ENCODE data around the gene PSG11.
"Not testable (repeated sequence)": the region's sequence is repeated elsewhere in the genome, so short reads cannot be mapped to it uniquely, and the experiment has no call there.

PSG11 gene

DNA sequence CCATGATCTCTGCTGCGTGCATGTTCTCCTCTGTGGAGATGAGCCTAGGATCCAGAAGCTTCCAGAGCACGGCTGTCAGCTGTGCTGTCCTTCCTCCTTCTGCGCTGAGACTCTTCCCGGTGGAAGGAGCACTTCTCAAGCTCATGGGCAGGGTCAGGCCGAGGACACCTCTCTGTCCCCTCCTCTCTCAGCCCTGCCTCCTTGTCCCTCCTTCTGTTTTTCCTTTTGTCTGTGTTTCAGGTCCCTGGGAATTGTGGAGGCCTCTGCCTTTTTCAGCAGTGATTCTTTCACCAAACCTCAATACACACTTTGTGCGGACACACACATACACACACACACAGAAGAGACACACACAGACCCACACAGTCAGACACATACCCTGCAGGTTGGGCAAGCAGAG is at the start of gene PSG11:
Gene PSG11, minus strand, starts transcription at position 101 of the 400 bp plus-strand sequence. Its CDS starts 97 bp downstream, at position 4.
- not testable (repeated sequence) for H3K4me1 Mint-ChIP-seq, H3K4me3 Mint-ChIP-seq, ATAC-seq, H3K36me3 Mint-ChIP-seq, H3K9me3 Mint-ChIP-seq, H3K27ac Mint-ChIP-seq
- H3K27me3 Mint-ChIP-seq: peaks cover 29% of the 10 kb centered on the region

DNA sequence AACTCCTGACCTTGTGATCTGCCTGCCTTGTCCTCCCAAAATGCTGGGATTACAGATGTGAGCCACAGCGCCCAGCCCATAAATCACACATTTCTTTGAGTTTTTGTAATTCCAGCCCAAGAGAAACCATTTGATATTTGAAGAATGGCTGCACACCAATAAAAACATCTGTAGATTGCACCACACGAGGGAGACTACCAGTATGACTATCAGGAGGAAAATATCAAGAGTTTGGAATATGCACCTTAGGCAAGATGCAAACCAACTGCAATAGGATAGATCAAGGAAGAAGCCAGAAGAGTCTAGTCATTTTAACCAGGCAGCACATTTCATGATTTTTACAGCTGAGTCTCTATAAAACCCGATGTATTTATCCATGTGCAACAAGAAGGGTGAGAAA is 36.1 kb upstream of the PSG11 start:
- ATAC-seq, H3K27ac Mint-ChIP-seq, H3K4me1 Mint-ChIP-seq, H3K9me3 Mint-ChIP-seq, H3K36me3 Mint-ChIP-seq, H3K4me3 Mint-ChIP-seq: not testable (repeated sequence)
- peaks cover 18% of the 10 kb centered on the region for H3K27me3 Mint-ChIP-seq

DNA sequence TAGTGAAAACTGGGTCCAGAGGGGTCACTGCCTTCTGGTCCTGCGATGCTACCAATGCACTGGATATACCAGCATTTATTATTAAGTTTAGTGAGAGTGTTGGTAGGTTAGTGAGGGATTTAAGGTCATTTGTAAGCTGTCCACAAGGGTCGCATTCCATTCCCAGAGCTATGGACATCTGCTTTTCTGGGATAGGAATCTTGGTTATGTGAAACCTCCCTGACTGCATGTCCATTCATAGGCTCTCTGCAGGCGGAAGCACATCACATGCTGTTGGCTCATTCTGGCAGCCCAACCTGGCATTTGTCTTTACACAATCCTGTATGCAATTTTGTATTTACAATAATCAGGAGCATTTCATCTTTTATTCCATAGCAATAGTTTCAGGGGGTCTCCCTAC is 35.1 kb upstream of the PSG11 start:
- not testable (repeated sequence) for H3K4me3 Mint-ChIP-seq, H3K36me3 Mint-ChIP-seq, H3K27ac Mint-ChIP-seq, H3K9me3 Mint-ChIP-seq, ATAC-seq, H3K4me1 Mint-ChIP-seq
- H3K27me3 Mint-ChIP-seq: peaks cover 17% of the 10 kb centered on the region

DNA sequence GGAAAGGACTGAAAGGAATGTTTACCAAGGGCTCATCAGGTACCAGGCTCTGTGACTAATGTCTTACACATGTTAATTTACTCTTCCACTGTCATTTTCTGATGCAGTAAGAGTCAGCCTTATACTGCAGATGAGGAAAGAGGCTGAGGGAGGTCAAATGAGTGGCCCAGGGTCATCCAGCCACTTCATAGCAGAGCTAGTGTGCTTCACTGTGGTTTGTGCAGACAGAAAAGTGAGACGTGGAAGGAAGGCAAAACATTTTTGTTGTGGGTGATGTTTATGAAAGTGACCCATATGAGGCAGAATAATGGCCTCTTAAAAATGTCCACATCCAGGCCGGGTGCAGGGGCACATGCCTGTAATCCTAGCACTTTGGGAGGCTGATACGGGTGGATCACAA is 34.0 kb upstream of the PSG11 start:
- H3K36me3 Mint-ChIP-seq, H3K27ac Mint-ChIP-seq, ATAC-seq, H3K27me3 Mint-ChIP-seq, H3K4me1 Mint-ChIP-seq, H3K9me3 Mint-ChIP-seq, H3K4me3 Mint-ChIP-seq: not testable (repeated sequence)

DNA sequence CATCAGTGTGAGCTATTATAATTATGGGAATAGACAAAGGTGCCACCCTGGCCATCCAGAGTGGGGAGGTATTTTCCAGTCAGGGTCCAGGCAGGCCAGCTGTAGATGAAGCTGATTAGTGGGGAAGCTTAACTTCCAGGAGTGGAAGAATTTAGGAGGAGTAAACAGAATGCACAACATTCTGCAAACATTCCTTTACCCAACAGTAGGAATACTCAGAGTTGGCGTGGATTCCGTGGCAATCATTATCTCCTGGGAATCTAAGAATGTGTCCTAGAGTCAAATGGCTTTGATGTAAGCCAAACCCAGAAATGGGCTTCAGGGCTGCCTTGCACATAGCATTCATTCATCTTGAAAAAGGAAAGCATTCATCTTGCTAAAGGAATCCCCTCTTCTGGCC is 33.2 kb upstream of the PSG11 start:
- H3K4me1 Mint-ChIP-seq, H3K4me3 Mint-ChIP-seq, H3K27ac Mint-ChIP-seq, ATAC-seq, H3K36me3 Mint-ChIP-seq, H3K27me3 Mint-ChIP-seq: not testable (repeated sequence)
- peaks cover 10% of the 10 kb centered on the region for H3K9me3 Mint-ChIP-seq

DNA sequence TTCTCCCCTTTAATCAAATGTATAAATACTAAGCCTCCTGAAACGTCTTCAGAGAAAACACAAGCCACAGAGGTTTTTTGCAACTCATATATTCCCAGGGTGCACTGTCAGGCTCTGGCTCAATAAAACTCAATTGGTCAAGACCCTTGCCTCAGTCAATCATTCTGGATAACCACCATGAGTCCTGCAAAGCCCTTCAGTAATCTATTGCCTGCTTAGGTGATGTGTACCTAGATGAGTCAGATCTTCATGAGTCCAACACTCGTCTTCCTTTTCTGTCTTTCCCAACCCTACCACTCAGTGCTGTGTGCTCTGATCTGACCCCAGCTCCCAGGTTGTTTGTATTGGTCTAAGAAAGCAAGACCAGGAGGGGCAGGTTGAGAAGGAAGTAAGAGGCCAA is 32.2 kb upstream of the PSG11 start:
- not testable (repeated sequence) for ATAC-seq, H3K4me1 Mint-ChIP-seq, H3K36me3 Mint-ChIP-seq, H3K27me3 Mint-ChIP-seq, H3K4me3 Mint-ChIP-seq, H3K27ac Mint-ChIP-seq
- H3K9me3 Mint-ChIP-seq: peaks cover 14% of the 10 kb centered on the region

DNA sequence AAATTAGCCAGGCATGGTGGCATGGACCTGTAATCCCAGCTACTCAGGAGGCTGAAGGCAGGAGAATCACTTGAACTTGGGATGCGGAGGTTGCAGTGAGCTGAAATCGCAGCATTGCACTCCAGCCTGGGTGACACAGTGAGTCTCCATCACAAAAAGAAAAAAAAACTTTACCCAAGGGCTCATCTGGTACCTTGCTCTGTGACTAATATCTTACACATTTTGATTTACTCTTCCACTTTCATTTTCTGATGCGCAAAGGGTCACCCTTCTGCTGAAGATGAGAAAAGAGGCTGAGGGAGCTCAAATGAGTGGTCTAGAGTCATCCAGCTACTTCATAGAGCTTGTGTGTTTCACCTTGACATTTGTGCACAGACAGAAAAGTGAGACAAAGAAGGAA is 21.7 kb upstream of the PSG11 start:
- not testable (repeated sequence) for H3K9me3 Mint-ChIP-seq, H3K27ac Mint-ChIP-seq, ATAC-seq, H3K4me3 Mint-ChIP-seq, H3K4me1 Mint-ChIP-seq, H3K36me3 Mint-ChIP-seq, H3K27me3 Mint-ChIP-seq

DNA sequence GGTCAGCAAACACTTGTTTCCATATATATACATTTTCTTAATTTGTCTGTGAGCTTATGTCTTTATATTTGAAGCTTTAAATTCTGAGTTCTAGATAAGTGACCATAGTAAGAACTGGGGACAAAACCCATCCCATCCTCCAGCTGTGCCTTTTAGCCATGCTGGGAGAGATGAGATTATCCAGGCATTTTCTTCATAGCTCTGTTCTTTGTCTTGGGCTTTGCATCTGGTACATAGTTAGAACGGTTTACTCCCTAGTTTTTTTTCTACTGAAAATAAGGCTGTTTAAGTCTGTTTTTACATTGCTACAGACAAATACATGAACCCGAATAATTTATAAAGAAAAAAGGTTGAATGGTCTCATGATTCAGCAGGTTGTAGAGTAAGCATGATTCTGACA is 20.3 kb upstream of the PSG11 start:
- not testable (repeated sequence) for H3K4me3 Mint-ChIP-seq, H3K9me3 Mint-ChIP-seq, H3K4me1 Mint-ChIP-seq, ATAC-seq, H3K27me3 Mint-ChIP-seq, H3K27ac Mint-ChIP-seq, H3K36me3 Mint-ChIP-seq

DNA sequence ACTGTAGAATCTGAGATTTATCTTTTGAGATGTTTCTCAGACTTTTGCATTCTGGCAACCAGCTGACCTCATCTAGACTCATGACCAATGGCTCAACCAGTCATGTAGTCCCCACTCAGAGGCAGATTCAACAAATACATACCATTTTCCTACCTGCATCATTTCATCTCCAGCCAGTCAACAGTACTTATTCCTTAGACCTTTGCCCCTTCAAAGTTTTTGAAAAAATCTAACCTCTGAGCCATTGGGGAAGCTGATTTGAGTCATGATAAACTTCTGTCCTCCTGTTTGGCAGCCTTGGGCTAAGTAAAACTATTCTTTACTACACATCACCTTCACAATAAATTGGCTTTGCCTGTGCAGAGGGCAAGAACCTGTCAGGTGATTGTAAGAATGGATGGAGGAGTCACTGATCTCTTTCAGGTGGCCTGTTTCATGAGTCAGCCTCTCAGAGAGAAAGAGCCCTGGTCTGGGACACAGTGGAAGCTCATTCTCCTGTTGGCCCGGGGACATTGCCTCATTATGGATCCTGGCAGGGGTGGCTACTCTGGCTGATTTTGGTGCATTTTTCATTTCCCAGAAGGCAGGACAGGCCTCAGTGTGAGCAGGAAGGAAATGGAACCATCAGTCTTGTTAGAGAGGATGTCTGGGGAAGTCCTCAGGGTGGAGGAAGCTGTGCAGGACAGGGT is 17.4 kb upstream of the PSG11 start:
- not testable (repeated sequence) for H3K4me1 Mint-ChIP-seq, H3K4me3 Mint-ChIP-seq, ATAC-seq, H3K27me3 Mint-ChIP-seq, H3K27ac Mint-ChIP-seq, H3K9me3 Mint-ChIP-seq, H3K36me3 Mint-ChIP-seq

DNA sequence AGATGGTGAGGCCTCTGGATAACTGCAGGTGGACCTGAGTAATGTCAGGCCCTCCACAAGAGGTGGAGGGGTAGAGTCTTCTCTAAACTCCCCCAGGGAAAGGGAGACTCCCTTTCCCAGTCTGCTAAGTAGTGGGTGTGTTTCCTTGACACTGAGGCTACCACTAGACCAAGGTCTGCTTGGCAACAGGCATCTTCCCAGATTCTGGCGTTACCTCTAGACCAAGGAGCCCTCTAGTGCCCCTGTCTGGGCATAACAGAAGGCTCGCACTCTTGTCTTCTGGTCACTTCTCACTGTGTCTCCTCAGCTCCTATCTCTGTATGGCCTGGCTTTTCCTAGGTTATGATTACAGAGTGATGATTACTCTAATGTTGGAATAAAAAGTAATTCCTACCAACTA is 5.4 kb upstream of the PSG11 start:
- H3K4me1 Mint-ChIP-seq, ATAC-seq, H3K4me3 Mint-ChIP-seq, H3K9me3 Mint-ChIP-seq, H3K27ac Mint-ChIP-seq, H3K36me3 Mint-ChIP-seq: not testable (repeated sequence)
- peaks cover 37% of the 10 kb centered on the region for H3K27me3 Mint-ChIP-seq

DNA sequence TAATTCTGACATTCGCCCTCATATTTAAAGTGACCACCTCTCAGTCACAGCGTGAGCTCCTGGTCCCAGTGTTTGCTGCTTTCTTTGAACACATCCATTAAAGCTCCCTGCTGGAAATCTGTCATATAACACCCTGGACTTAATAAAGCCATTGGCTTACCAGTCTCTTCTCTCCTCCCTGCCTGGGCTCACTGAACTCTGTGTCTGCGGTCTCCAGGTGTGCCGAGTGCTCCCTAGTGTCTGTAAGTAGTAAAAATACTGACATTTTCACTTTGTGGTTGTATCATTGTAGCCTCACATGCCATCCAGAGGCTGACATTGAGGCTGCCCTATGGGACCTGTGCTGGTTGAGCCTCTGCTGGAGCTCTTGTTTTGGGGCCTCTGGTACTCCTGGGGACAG is 2.6 kb upstream of the PSG11 start:
- ATAC-seq: no peak

DNA sequence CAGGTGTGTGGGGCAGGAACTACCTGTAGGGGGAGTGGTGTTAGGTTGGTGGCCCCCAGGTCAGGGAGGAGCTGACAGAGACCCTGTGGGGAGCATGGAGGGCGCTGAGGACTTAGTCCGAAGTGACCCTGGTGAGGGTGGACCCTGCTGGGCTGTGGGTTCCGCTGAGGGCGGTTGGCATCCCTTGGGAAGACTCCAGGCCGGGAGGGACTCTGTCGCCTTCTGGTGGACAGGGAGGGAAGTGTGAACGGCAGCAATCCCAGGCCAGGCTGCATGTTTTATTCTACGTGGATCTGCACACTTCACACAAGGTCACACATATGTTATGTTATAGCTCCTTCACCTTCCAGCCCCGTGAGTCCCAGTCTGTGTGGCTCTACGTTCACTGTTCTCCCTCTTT is 1.7 kb upstream of the PSG11 start:
- H3K36me3 Mint-ChIP-seq, H3K9me3 Mint-ChIP-seq, H3K4me3 Mint-ChIP-seq, H3K27ac Mint-ChIP-seq, ATAC-seq, H3K4me1 Mint-ChIP-seq: not testable (repeated sequence)
- peaks cover 30% of the 10 kb centered on the region for H3K27me3 Mint-ChIP-seq

More for the DNA sequence above, 2.6 kb upstream of the PSG11 start:
- H3K27me3 Mint-ChIP-seq: peaks cover 30% of the 10 kb centered on the region
- H3K36me3 Mint-ChIP-seq: no peaks in the 10 kb centered on the region
- peaks cover 4% of the 10 kb centered on the region for H3K9me3 Mint-ChIP-seq
- no peak overlapping the region for H3K4me3 Mint-ChIP-seq
- no peak overlapping the region for H3K27ac Mint-ChIP-seq
- H3K4me1 Mint-ChIP-seq: no peaks in the 10 kb centered on the region

DNA sequence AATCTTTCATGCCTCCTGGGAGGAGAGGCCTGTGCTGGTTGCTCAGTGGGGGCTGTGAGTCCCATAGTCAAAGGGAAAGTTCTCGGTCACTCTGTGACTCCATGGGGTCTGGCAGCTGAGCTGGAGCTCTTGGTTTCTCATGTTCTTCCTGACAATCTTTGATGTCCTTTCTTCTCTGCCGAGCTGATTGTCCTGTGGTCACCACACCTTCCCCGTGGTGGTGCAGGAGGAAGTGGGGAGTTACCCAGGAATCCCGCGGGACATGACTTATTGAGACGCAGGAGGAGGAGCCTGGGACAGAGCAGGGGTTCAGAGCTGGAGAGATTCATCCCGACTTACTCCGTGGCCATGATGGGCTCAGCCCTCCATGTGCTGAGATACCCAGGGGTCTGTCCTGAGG is 792 bp upstream of the PSG11 start:
- peaks cover 30% of the 10 kb centered on the region for H3K27me3 Mint-ChIP-seq
- not testable (repeated sequence) for H3K27ac Mint-ChIP-seq, H3K4me1 Mint-ChIP-seq, H3K4me3 Mint-ChIP-seq, H3K9me3 Mint-ChIP-seq, H3K36me3 Mint-ChIP-seq, ATAC-seq

DNA sequence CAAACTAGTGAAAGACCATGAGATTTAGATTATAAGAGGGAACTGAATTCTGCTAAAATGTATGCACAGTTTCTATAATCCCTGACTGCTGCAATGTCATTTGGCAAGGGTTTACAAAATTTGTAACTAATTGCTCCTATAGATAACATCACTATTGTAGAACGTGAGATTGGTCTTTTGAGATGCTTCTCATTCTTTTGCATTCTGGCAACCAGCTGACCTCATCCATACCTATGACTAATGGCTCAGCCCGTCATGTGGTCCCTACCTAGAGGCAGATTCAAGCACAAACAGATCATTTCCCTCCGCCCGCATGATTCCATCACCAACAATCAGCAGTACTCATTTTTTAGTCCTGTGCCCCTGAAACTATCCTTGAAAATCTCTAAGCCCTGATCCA is 4.2 kb downstream of the PSG11 start:
- not testable (repeated sequence) for ATAC-seq, H3K36me3 Mint-ChIP-seq, H3K9me3 Mint-ChIP-seq, H3K27ac Mint-ChIP-seq, H3K27me3 Mint-ChIP-seq, H3K4me3 Mint-ChIP-seq, H3K4me1 Mint-ChIP-seq

DNA sequence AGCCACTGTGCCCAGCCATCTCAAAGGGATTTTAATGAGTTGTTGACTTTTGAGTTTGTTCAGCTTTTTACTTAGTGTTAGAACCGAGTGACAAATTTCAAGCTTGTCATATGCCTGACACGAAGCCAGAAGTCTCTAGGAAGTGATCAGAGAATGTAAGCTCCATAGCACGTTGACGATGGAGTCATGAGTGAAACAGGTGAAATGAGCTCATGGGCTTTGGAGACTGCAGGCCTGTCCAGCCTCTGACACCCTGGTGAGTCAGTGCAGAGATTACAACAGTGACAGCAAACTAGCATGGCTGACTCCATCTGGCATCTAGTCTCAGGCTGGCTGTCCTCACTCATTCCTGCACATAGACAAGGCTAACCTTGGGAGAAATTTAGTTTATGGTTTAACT is 4.6 kb downstream of the PSG11 start:
- H3K4me3 Mint-ChIP-seq, H3K27ac Mint-ChIP-seq, H3K9me3 Mint-ChIP-seq, H3K27me3 Mint-ChIP-seq, H3K4me1 Mint-ChIP-seq, ATAC-seq, H3K36me3 Mint-ChIP-seq: not testable (repeated sequence)

DNA sequence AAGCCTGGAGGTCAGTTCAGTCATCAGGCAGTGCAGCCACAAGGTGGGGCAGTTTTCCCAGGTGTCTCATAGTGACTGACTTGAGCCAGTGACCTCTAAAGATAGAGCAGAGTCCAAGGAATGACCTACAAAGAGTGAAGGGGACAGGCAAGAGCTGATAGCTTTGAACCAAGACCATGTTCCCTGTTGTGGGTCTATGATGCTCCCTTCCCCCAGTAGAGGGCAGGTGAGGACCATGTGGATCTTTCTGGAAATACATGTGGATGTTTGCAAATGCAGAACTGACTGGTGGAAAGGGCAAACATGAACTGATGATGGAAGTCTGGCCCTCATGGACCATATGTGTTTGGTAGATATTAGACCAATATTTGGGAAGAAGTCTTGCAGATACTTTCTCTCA is 6.7 kb downstream of the PSG11 start:
- not testable (repeated sequence) for H3K27ac Mint-ChIP-seq, H3K4me1 Mint-ChIP-seq, H3K36me3 Mint-ChIP-seq, ATAC-seq, H3K9me3 Mint-ChIP-seq, H3K4me3 Mint-ChIP-seq, H3K27me3 Mint-ChIP-seq

DNA sequence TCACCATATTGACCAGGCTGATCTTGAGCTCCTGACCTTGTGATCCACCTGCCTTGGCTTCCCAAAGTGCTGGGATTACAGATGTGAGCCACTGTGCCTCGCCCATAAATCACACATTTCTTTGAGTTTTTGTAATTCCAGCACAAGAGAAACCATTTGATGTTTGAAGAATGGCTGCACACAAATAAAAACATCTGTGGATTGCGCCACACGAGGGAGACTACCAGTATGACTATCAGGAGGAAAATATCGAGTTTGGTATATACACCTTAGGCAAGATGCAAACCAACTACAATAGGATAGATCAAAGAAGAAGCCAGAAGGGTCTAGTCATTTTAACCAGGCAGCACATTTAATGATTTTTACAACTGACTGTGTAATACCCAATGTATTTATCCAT is 20.4 kb downstream of the PSG11 start:
- H3K4me3 Mint-ChIP-seq, H3K4me1 Mint-ChIP-seq, ATAC-seq, H3K9me3 Mint-ChIP-seq, H3K36me3 Mint-ChIP-seq, H3K27ac Mint-ChIP-seq: not testable (repeated sequence)
- H3K27me3 Mint-ChIP-seq: peaks cover 29% of the 10 kb centered on the region
